Measurements from ENCODE around the gene TNFRSF14.

The TNFRSF14 gene

DNA sequence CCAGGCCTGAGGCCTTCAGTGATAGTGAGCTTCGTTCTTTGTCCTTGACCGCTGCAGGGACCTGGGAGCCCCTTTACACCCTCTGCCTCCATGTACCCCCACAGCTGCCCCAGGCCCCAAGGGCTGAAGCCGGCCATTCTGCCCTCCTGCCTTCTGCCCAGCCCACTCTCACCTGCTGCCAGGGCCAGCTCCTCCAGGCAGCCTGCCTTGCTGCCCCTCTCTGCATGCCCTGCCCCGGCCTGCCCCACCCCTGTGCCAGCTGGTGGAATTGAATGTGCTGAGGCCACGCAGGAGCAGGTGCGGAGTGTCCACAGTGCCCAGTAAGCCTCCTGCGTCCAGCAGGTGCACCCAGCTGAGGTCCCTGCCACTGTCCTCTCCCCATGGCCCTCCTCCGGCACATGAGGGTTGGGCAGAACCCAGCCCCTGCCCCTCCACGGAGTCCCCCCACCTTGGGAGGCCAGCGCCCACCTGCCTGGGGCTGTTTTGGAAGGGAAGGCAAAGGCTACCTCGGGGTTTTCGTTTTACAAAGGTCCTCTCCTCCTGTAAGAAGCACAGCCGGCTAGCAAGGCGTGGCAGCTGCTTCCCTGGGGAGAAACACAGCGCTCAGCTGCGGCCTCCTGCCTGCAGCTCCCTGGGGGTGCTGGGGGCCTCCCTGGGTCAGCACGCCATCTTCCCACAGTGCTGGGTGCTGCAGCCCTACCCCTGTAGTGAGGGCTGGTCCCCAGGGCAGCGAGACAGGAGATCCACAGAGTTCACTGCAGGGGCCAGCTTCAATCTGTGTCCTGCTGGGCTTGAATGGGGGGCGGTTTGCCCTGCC lies 55.7 kb downstream of the TNFRSF14 start:
- Histone ChIP-seq H3K4me1 (peaks cover 44% of the 10 kb centered on the region), H3K9ac (no peak overlapping the region), H3K27ac (0 out of 2 replicates have a peak overlapping the region, but pooled peaks have one; percentile 9), H3K4me3 (peak overlapping the region; percentile 45; the same call in 1 of the 2 replicates), H3K36me3 (no peaks in the 10 kb centered on the region), H4K20me1 (peaks cover 4% of the 10 kb centered on the region; the same call in 1 of the 2 replicates), H3K4me2 (peak overlapping the region; percentile 95), H3K27me3 (no peaks in the 10 kb centered on the region), H3K9me3 (peaks cover 37% of the 10 kb centered on the region)
- no peak for TF ChIP-seq Cebpa-rat (IDR thresholded peaks at IDR 0.05)

GRCh38 chr1:2612591-2613365 lies 56.6 kb downstream of the TNFRSF14 start:
- TF ChIP-seq Cebpa-rat (IDR thresholded peaks at IDR 0.05), result no peak
- Histone ChIP-seq H3K9me3 (peaks cover 38% of the 10 kb centered on the region), H3K4me3 (no peak overlapping the region), H3K9ac (no peak overlapping the region), H3K36me3 (no peaks in the 10 kb centered on the region), H3K27ac (no peak overlapping the region), H3K27me3 (no peaks in the 10 kb centered on the region), H3K4me2 (peak overlapping the region; percentile 95), H3K4me1 (peaks cover 40% of the 10 kb centered on the region), H4K20me1 (peaks cover 4% of the 10 kb centered on the region; the same call in 1 of the 2 replicates)
